GM18519 (cell line): ENCODE results near the gene PXMP4.
"Not testable (repeated sequence)": the region's sequence is repeated elsewhere in the genome, so short reads cannot be mapped to it uniquely, and the experiment has no call there.

Experiments used
- ATAC-seq: cut with Tn5 transposase; IDR thresholded peaks from one replicate; pipeline ENCODE4 v1.9.1; 2021; ENCODE audit warnings: mild to moderate bottlenecking, moderate library complexity; ENCODE audit not compliant: unreplicated experiment, low FRiP score

The PXMP4 gene

GRCh38 chr20:33704197-33704924, 15.7 kb downstream of the PXMP4 start:
- no peak for ATAC-seq

GRCh38 chr20:33703498-33704137, 16.5 kb downstream of the PXMP4 start:
- no peak for ATAC-seq

GRCh38 chr20:33702861-33703260, 17.2 kb downstream of the PXMP4 start:
- no peak for ATAC-seq

GRCh38 chr20:33701629-33702450, 18.3 kb downstream of the PXMP4 start:
- ATAC-seq: no peak

GRCh38 chr20:33700696-33701441, 19.2 kb downstream of the PXMP4 start:
- ATAC-seq: not testable (repeated sequence)

- ATAC-seq: not testable (repeated sequence)
Measured at GRCh38 chr20:33698966-33699365, 21.1 kb downstream of the PXMP4 start.

GRCh38 chr20:33697129-33697528, 23.0 kb downstream of the PXMP4 start:
- ATAC-seq: no peak

GRCh38 chr20:33696448-33696847, 23.7 kb downstream of the PXMP4 start:
- no peak for ATAC-seq

- no peak for ATAC-seq
Measured at GRCh38 chr20:33694639-33695012, 25.5 kb downstream of the PXMP4 start.

GRCh38 chr20:33693741-33694638, 26.1 kb downstream of the PXMP4 start:
- ATAC-seq: no peak

GRCh38 chr20:33693289-33693688, 26.8 kb downstream of the PXMP4 start:
- ATAC-seq: no peak

GRCh38 chr20:33689973-33690372, 30.1 kb downstream of the PXMP4 start:
- no peak for ATAC-seq

GRCh38 chr20:33689493-33689892, 30.6 kb downstream of the PXMP4 start:
- ATAC-seq: no peak

GRCh38 chr20:33688938-33689424, 31.1 kb downstream of the PXMP4 start:
- no peak for ATAC-seq

GRCh38 chr20:33687993-33688937, 31.8 kb downstream of the PXMP4 start:
- ATAC-seq: no peak

GRCh38 chr20:33687370-33687915, 32.7 kb downstream of the PXMP4 start:
- ATAC-seq: no peak

- ATAC-seq: no peak
Measured at GRCh38 chr20:33686984-33687366, 33.1 kb downstream of the PXMP4 start.
